Measurements from ENCODE around the gene NEURL3.

DNA sequence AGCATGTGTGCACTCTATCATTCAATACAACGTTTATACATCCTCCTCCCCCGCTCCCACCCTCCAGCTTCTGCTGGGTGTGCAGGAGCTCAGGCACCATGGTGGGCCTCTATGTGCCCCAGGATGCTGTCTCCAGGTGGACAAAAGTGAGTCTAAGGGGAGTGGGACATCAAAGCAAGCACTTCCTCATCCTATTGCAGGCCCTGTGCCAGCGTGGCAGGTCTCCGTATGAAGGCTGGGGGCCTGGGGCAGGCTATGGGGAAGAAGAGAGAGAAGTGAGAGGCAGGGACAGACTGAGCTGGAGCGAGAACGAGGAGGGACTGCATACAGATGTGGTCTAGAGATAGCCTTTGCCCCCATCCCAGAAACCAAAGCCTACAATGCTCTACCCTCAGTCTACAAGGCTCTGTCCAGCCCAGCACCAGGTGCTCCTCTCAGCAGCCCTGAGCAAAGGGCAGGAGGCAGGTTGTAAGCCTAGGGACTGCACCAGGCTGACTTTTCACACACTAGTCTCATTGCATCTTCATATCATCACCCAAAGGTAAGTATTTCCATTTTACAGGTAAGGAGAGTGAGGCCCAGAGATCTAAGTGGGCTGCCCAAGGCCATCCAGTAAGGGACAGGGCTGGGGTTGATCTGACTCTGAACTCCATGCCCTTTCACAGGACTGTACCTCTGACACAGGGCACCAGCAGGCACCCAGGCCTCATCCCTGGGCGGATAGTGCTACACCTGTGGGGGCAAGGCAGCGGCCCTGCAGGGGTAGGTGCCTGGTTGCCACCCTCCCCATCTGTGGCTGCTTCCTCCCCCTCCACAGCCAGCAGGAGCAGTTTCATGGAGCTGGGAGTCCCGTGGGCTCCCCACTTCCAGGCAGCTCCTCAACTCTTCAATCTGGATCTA is 17.4 kb upstream of the NEURL3 start:
- TF ChIP-seq, protein P1, sequence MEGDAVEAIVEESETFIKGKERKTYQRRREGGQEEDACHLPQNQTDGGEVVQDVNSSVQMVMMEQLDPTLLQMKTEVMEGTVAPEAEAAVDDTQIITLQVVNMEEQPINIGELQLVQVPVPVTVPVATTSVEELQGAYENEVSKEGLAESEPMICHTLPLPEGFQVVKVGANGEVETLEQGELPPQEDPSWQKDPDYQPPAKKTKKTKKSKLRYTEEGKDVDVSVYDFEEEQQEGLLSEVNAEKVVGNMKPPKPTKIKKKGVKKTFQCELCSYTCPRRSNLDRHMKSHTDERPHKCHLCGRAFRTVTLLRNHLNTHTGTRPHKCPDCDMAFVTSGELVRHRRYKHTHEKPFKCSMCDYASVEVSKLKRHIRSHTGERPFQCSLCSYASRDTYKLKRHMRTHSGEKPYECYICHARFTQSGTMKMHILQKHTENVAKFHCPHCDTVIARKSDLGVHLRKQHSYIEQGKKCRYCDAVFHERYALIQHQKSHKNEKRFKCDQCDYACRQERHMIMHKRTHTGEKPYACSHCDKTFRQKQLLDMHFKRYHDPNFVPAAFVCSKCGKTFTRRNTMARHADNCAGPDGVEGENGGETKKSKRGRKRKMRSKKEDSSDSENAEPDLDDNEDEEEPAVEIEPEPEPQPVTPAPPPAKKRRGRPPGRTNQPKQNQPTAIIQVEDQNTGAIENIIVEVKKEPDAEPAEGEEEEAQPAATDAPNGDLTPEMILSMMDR (IDR thresholded peaks at IDR 0.05), result no peak
- TF ChIP-seq POLR2A (IDR thresholded peaks at IDR 0.05) (no peak), POLR2AphosphoS5 (IDR thresholded peaks at IDR 0.05) (no peak)
